Psoas muscle (tissue), 8 donors: ENCODE data around the gene ATP8B1. TPM values are rescaled to one million over a fixed set of nuclear protein-coding genes. Genes with fewer than 3 reads are reported as not detected.
A peak's percentile ranks its signal among the peaks of the same experiment; 100 is the strongest.

Source experiments
- ATAC-seq, 4 donors: fragments of 200-7000 bp; cut with Tn5 transposase; one replicate each; pipeline ENCODE4 v1.9.1; 2020; ENCODE audit warnings: moderate library complexity in 3 of 4, mild to moderate bottlenecking in 2 of 4
- DNase-seq, 2 donors: peaks; one replicate each; pipeline ENCODE4 v3.0.0-alpha.2; 2020
- H3K27ac ChIP-seq: fragments of 200-600 bp; one replicate; pipeline ENCODE4 v1.8.0; 2022
- H3K27me3 ChIP-seq, 3 donors: fragments of 200-600 bp in 1 of 3; one replicate each; pipeline versions ENCODE4 v1.6.1 to v1.8.0; 2013 to 2022; ENCODE audit warnings: low read length in 2 of 3, mild to moderate bottlenecking in 2 of 3, moderate library complexity in 1 of 3; ENCODE audit not compliant: insufficient read depth in 3 of 3
- H3K36me3 ChIP-seq, 2 donors: fragments of 200-600 bp in 1 of 2; one replicate each; pipeline versions ENCODE4 v1.6.1 to v1.8.0; 2013 to 2022; ENCODE audit warnings: low read depth in 1 of 2, mild to moderate bottlenecking in 1 of 2, moderate library complexity in 1 of 2; ENCODE audit not compliant: insufficient read depth in 1 of 2
- H3K4me1 ChIP-seq: fragments of 200-600 bp; one replicate; pipeline ENCODE4 v1.8.0; 2022
- H3K4me3 ChIP-seq: fragments of 200-600 bp; one replicate; pipeline ENCODE4 v1.8.0; 2022; ENCODE audit warnings: mild to moderate bottlenecking
- H3K9me3 ChIP-seq: fragments of 200-600 bp; one replicate; pipeline ENCODE4 v1.8.0; 2022
- WGBS, 3 donors: extraction: QIAGEN DNeasy Blood & Tissue Kit; methylation state at CpG; one replicate each; pipeline versions ENCODE4 v1.1.6 to v1.1.7; 2013; 5-methylcytosine and 5-hydroxymethylcytosine counted together
- intact Hi-C, 2 donors: fragments of 100-400 bp; cut with DNase I; formaldehyde crosslinking; loops; one replicate each; pipeline versions ENCODE4 v1.11.0 to v1.14.2; 2022
- polyA plus RNA-seq, 3 donors: library from polyadenylated mRNA; stranded (reverse); fragments of 200-250 nt; gene quantifications; one replicate each; pipeline ENCODE4 v1.2.3, GENCODE V29; 2013
- total RNA-seq, 4 donors: library from RNA; stranded (reverse); fragmentation: NEBNext Ultra II Directional in 2 of 4; extraction: Animal tissue kit (Norgen Biotek cat#: 25700) in 2 of 4; gene quantifications; one replicate each; pipeline versions ENCODE4 v1.2.1 to v1.2.4, GENCODE V29; 2021 to 2023
- TF ChIP-seq, protein P1 (sequence below): fragments of 200-600 bp; IDR thresholded peaks from one replicate; pipeline ENCODE4 v1.8.0; 2022; ENCODE audit warnings: antibody characterized with exemption
- donor health status: healthy with polysubstance abuse.
- donor health status: DM: no; HTN: no; CAD: no; lungs with moderate emphysema.
- donor health status: Bipolar disorder and iron deficiency.
- donor health status: healthy.
- donor health status: DM: yes; HTN: yes; CAD: no.
- donor health status: DM: no; HTN: no; CAD: no.
- donor health status: DM: no; HTN: no; CAD: no.
- donor health status: DM: yes; HTN: yes; CAD: no.

Gene ATP8B1
- total and polyA plus RNA-seq, 7 donors, result 0.45 to 2.5 (median 1.2) TPM

DNA sequence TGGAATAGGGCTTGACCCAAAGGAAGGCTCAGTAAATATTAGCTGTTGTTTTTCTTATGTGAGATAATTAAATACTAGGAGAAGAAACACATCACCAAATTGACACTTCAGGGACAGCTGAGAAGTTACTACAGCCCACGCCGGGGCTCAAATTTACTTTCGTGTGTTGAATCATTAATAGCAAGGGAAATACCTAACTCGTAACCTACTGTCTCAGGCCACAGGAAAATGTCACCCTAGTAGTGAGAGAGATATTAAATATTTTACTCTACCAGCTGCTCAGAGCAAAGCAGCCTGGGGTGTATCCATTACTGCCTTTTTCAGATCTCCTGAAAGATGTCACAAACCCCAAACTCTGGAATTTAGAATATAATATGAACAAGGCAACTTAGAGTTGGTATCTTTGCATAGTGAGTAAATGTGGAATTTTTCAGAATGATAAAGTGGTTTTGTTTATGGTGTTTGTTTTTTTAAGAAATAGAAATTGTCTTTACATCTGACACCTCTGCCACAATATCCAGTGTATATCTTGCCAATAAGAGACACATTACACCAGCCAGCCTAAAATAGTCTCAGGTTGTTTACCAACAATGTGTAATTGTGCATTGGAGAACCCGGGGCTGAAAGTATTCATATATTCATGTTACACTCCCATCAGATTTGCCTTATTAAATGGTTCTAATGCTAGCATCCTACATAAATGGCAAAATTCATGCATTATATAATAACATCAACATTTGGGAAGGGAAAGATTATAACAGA is 48.4 kb downstream of the ATP8B1 start:
- no peak overlapping the region for H3K4me3 ChIP-seq
- WGBS, 3 donors, result 23 to 39% (median 36%) methylated on average over 5 of the region's 5 CpGs

DNA sequence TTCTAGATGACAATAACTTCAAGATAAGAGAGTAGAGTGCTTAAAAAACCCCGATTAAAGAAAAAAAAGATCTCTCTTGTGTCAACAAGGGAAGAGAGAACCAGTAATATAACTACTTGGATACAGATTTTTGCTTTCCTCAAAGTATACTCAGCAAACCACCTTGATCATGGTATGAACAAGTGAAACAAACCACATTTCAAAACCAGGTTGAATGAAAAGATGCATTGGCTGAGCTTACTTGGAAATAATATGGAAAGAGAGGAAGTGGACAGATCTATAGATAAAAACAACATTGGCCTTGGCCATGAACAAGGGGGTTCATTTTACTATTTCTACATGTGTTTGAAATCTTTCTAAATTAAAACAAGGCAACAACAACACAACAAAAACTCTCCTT is 50.1 kb downstream of the ATP8B1 start:
- no peaks in the 10 kb centered on the region for H3K27me3 ChIP-seq
- H3K9me3 ChIP-seq, result no peaks in the 10 kb centered on the region
- WGBS, 3 donors, result 41 to 90% (median 45%) methylated on average over 1 of the region's 1 CpG
- H3K4me3 ChIP-seq, result no peak overlapping the region
- peaks cover 0 to 3% of the 10 kb centered on the region in 2 donors for H3K36me3 ChIP-seq
- TF ChIP-seq, protein P1, sequence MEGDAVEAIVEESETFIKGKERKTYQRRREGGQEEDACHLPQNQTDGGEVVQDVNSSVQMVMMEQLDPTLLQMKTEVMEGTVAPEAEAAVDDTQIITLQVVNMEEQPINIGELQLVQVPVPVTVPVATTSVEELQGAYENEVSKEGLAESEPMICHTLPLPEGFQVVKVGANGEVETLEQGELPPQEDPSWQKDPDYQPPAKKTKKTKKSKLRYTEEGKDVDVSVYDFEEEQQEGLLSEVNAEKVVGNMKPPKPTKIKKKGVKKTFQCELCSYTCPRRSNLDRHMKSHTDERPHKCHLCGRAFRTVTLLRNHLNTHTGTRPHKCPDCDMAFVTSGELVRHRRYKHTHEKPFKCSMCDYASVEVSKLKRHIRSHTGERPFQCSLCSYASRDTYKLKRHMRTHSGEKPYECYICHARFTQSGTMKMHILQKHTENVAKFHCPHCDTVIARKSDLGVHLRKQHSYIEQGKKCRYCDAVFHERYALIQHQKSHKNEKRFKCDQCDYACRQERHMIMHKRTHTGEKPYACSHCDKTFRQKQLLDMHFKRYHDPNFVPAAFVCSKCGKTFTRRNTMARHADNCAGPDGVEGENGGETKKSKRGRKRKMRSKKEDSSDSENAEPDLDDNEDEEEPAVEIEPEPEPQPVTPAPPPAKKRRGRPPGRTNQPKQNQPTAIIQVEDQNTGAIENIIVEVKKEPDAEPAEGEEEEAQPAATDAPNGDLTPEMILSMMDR, result no peak
- DNase-seq, result no peak
- peak overlapping the region; percentile 83 for H3K27ac ChIP-seq
- ATAC-seq, result no peak
- peaks cover 32% of the 10 kb centered on the region for H3K4me1 ChIP-seq
- intact Hi-C loops, result no loop called here

More for the DNA sequence above, 48.4 kb downstream of the ATP8B1 start:
- peaks cover 15% of the 10 kb centered on the region for H3K4me1 ChIP-seq
- ATAC-seq, result peak; percentile 59 to 83 (median 77)
- DNase-seq, result no peak
- H3K36me3 ChIP-seq, result peaks cover 0 to 3% of the 10 kb centered on the region in 2 donors
- H3K27me3 ChIP-seq, result no peaks in the 10 kb centered on the region
- intact Hi-C loops, result loop anchor here in 1 of 2 donors (1.0 kb wide), 1 partner anchor 13 kb away; no protein-coding TSS in a partner anchor
- no peaks in the 10 kb centered on the region for H3K9me3 ChIP-seq
- H3K27ac ChIP-seq, result peak overlapping the region; percentile 83
- TF ChIP-seq, protein P1, result no peak

DNA sequence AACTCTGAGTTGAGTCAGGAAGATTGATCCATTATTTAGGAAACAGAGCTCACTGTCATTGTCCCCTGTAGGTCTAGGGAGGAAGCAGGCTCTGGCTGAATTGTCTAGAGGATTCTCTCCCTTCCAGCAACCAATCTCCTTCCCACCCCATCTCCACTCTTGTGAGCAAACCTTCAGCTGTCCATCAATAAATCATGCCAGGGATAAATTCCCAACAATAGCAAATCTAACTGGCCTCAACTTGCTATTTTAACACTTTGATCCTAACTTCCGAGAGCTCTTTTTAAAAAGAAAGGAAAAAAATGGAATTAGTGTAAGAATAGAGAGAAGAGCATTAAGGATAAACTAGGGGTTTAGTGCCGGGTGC is 53.5 kb downstream of the ATP8B1 start:
- peak overlapping the region; percentile 74 for H3K27ac ChIP-seq
- H3K9me3 ChIP-seq, result no peaks in the 10 kb centered on the region
- 29 to 50% (median 33%) methylated on average over 2 of the region's 2 CpGs for WGBS, 3 donors

DNA sequence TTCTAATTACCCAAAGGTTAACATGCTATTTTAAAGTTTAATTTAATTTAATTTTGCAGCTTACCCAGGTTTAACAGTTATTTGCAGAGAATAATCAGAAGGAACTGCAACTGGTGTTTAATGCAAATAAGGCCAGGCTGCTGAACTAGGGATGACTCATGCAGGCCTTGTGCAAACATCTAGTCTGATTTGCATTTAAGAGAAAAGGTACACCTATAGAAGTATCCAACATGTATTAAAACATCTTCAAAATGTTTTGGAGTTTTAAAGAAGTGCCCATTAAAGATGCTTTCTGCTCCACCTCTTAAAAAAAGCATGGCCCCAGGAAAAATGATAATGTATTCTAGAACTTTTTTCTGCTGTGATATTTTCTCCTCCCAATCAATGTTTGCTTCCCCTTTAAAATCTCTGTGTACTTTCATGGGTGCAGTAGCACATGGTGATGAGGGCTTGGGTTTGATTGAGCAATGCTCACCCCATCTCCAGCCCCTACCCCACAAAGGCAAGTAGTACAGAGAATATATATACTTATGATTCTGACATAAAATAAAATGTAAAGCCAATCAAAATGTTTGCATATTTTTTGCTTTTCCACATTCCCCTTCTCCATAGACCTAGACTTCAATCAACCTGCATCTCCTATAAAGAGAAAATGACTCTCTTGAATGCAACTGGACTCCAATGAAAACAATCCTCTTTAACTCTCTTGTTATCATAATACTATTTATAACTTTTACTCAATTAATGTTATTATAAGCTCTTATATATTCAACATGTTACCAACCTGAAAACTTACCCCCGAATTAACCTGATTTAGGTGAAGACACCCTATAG is 54.1 kb downstream of the ATP8B1 start:
- H3K4me1 ChIP-seq, result peaks cover 44% of the 10 kb centered on the region
- intact Hi-C loops, result no loop called here
- H3K9me3 ChIP-seq, result no peaks in the 10 kb centered on the region
- H3K36me3 ChIP-seq, result no peaks in the 10 kb centered on the region
- ATAC-seq (peak in 3 of 4 donors; percentile 57 to 68 (median 67)), DNase-seq (no peak)
- H3K27ac ChIP-seq, result peak overlapping the region; percentile 74
- TF ChIP-seq, protein P1, result no peak
- H3K4me3 ChIP-seq, result no peak overlapping the region
- WGBS, 3 donors, result 73 to 85% (median 83%) methylated on average over 1 of the region's 1 CpG
- H3K27me3 ChIP-seq, result no peaks in the 10 kb centered on the region

More for the DNA sequence above, 53.5 kb downstream of the ATP8B1 start:
- Histone ChIP-seq H3K36me3 (no peaks in the 10 kb centered on the region), H3K27me3 (no peaks in the 10 kb centered on the region), H3K4me1 (peaks cover 39% of the 10 kb centered on the region), H3K4me3 (no peak overlapping the region)
- intact Hi-C loops, result no loop called here
- TF ChIP-seq, protein P1, result no peak
- no peak for DNase-seq
- ATAC-seq, result peak in 3 of 4 donors; percentile 29 to 50 (median 43)
